GM18499 (cell line): ENCODE measurements around the gene ARHGAP20.

Source experiments
- ATAC-seq: cut with Tn5 transposase; IDR thresholded peaks from one replicate; pipeline ENCODE4 v1.9.1; 2021; ENCODE audit warnings: moderate number of reproducible peaks; ENCODE audit not compliant: insufficient read depth, unreplicated experiment

ARHGAP20 gene

GRCh38 chr11:110711776-110712658 is at the start of gene ARHGAP20:
Gene ARHGAP20, minus strand, starts transcription at chr11:110712437. Its CDS starts 206 bp downstream, at chr11:110712231.
- ATAC-seq = no peak

GRCh38 chr11:110761991-110762390 is 49.8 kb upstream of the ARHGAP20 start:
- no peak for ATAC-seq

- no peak for ATAC-seq
Observed at GRCh38 chr11:110761131-110761530, 48.9 kb upstream of the ARHGAP20 start.

- no peak for ATAC-seq
Observed at GRCh38 chr11:110759972-110760381, 47.7 kb upstream of the ARHGAP20 start.

- ATAC-seq = no peak
Observed at GRCh38 chr11:110757962-110758755, 45.9 kb upstream of the ARHGAP20 start.

GRCh38 chr11:110757066-110757465 is 44.8 kb upstream of the ARHGAP20 start:
- no peak for ATAC-seq

GRCh38 chr11:110755941-110756340 is 43.7 kb upstream of the ARHGAP20 start:
- no peak for ATAC-seq

GRCh38 chr11:110752890-110753289 is 40.7 kb upstream of the ARHGAP20 start:
- no peak for ATAC-seq

- ATAC-seq = no peak
Observed at GRCh38 chr11:110750100-110750499, 37.9 kb upstream of the ARHGAP20 start.

GRCh38 chr11:110747531-110747930 is 35.3 kb upstream of the ARHGAP20 start:
- no peak for ATAC-seq

GRCh38 chr11:110738641-110739040 is 26.4 kb upstream of the ARHGAP20 start:
- no peak for ATAC-seq

GRCh38 chr11:110737593-110737992 is 25.4 kb upstream of the ARHGAP20 start:
- ATAC-seq = no peak

- ATAC-seq = no peak
Observed at GRCh38 chr11:110736171-110736553, 23.9 kb upstream of the ARHGAP20 start.

- ATAC-seq = no peak
Observed at GRCh38 chr11:110735455-110736170, 23.4 kb upstream of the ARHGAP20 start.

- no peak for ATAC-seq
Observed at GRCh38 chr11:110734790-110735189, 22.6 kb upstream of the ARHGAP20 start.

- ATAC-seq = no peak
Observed at GRCh38 chr11:110730773-110731172, 18.5 kb upstream of the ARHGAP20 start.

GRCh38 chr11:110728883-110729282 is 16.6 kb upstream of the ARHGAP20 start:
- no peak for ATAC-seq

- ATAC-seq = no peak
Observed at GRCh38 chr11:110728476-110728875, 16.2 kb upstream of the ARHGAP20 start.

GRCh38 chr11:110724358-110724757 is 12.1 kb upstream of the ARHGAP20 start:
- ATAC-seq = no peak

- ATAC-seq = no peak
Observed at GRCh38 chr11:110720431-110721275, 8.4 kb upstream of the ARHGAP20 start.
